NT2/D1 (cell line): ENCODE results near the gene EFNB1.

Source experiments
- DNase-seq: peaks from one replicate; pipeline ENCODE4 v3.0.0-alpha.2; 2011; ENCODE audit warnings: low read depth, low spot score
- H3K27me3 ChIP-seq: 2 replicates; pipeline ENCODE4 v1.6.0; 2011; ENCODE audit warnings: mild to moderate bottlenecking; ENCODE audit not compliant: insufficient read length, insufficient read depth
- H3K36me3 ChIP-seq: 2 replicates; pipeline ENCODE4 v1.6.1; 2011; ENCODE audit warnings: mild to moderate bottlenecking, low read length, mixed read lengths; ENCODE audit not compliant: insufficient read depth, insufficient read length
- H3K4me1 ChIP-seq: 2 replicates; pipeline ENCODE4 v1.5.1; 2011; ENCODE audit not compliant: insufficient read depth, insufficient read length
- H3K4me3 ChIP-seq: 2 replicates; pipeline ENCODE4 v1.5.1; 2011; ENCODE audit warnings: low read depth; ENCODE audit not compliant: insufficient read length
- H3K9ac ChIP-seq: 2 replicates; pipeline ENCODE4 v1.6.0; 2011; ENCODE audit warnings: low read depth; ENCODE audit not compliant: insufficient read length
- H3K9me3 ChIP-seq: 2 replicates; pipeline ENCODE4 v1.5.1; 2011; ENCODE audit warnings: mild to moderate bottlenecking, low read length; ENCODE audit not compliant: insufficient read depth
- SUZ12 ChIP-seq: IDR thresholded peaks from 2 replicates; pipeline ENCODE4 v1.6.1; 2011; ENCODE audit not compliant: insufficient read length, insufficient read depth; ENCODE audit errors: extremely low read depth
- YY1 ChIP-seq: IDR thresholded peaks from 2 replicates; pipeline ENCODE4 v1.6.1; 2011; ENCODE audit not compliant: insufficient read length, insufficient read depth
- ZNF274 ChIP-seq: IDR thresholded peaks from 2 replicates; pipeline ENCODE4 v1.6.1; 2011; ENCODE audit warnings: mild to moderate bottlenecking, low read depth, low read length

EFNB1 gene

GRCh38 chrX:68878977-68879645 lies 50.3 kb downstream of the EFNB1 start:
- no peak overlapping the region for H3K9ac ChIP-seq
- no peak for DNase-seq
- no peaks in the 10 kb centered on the region for H3K36me3 ChIP-seq
- no peak for TF ChIP-seq ZNF274
- no peak overlapping the region for H3K4me3 ChIP-seq
- H3K9me3 ChIP-seq: no peaks in the 10 kb centered on the region
- H3K27me3 ChIP-seq: no peaks in the 10 kb centered on the region
- H3K4me1 ChIP-seq: peaks cover 22% of the 10 kb centered on the region

- no peak for TF ChIP-seq SUZ12
- no peak for TF ChIP-seq YY1
- TF ChIP-seq ZNF274: no peak
- Histone ChIP-seq H3K9me3 (no peaks in the 10 kb centered on the region), H3K4me1 (peaks cover 22% of the 10 kb centered on the region), H3K4me3 (no peak overlapping the region), H3K9ac (peak overlapping the region; percentile 44), H3K36me3 (no peaks in the 10 kb centered on the region), H3K27me3 (peaks cover 9% of the 10 kb centered on the region)
- DNase-seq: peak; percentile 70
Observed at GRCh38 chrX:68880846-68881552, 52.2 kb downstream of the EFNB1 start.

GRCh38 chrX:68881911-68882310 lies 53.1 kb downstream of the EFNB1 start:
- TF ChIP-seq ZNF274 (no peak), YY1 (no peak), SUZ12 (no peak)
- Histone ChIP-seq H3K9me3 (no peaks in the 10 kb centered on the region), H3K36me3 (no peaks in the 10 kb centered on the region), H3K27me3 (peaks cover 16% of the 10 kb centered on the region), H3K4me1 (peaks cover 21% of the 10 kb centered on the region), H3K9ac (no peak overlapping the region), H3K4me3 (no peak overlapping the region)
- no peak for DNase-seq

- Histone ChIP-seq H3K9me3 (no peaks in the 10 kb centered on the region), H3K27me3 (peaks cover 33% of the 10 kb centered on the region), H3K4me1 (peaks cover 20% of the 10 kb centered on the region), H3K9ac (no peak overlapping the region), H3K4me3 (no peak overlapping the region), H3K36me3 (no peaks in the 10 kb centered on the region)
- TF ChIP-seq SUZ12: no peak
- no peak for TF ChIP-seq YY1
- TF ChIP-seq ZNF274: no peak
- DNase-seq: no peak
Observed at GRCh38 chrX:68883800-68884199, 55.0 kb downstream of the EFNB1 start.

- Histone ChIP-seq H3K4me1 (peaks cover 18% of the 10 kb centered on the region), H3K27me3 (peaks cover 73% of the 10 kb centered on the region), H3K36me3 (no peaks in the 10 kb centered on the region), H3K9ac (no peak overlapping the region), H3K9me3 (no peaks in the 10 kb centered on the region), H3K4me3 (no peak overlapping the region)
- no peak for DNase-seq
- no peak for TF ChIP-seq YY1
- TF ChIP-seq ZNF274: no peak
- no peak for TF ChIP-seq SUZ12
Observed at GRCh38 chrX:68889249-68889648, 60.4 kb downstream of the EFNB1 start.
